Gastroesophageal sphincter (tissue), 3 donors: ENCODE results near the gene CEACAM5.

ENCODE experiments used
- EP300 ChIP-seq: sonication (generic); formaldehyde crosslinking; IDR thresholded peaks from one replicate; pipeline ENCODE4 v1.6.1; 2017; ENCODE audit warnings: antibody characterized with exemption, mild to moderate bottlenecking
- POLR2A ChIP-seq, 2 donors: fragments of 450-650 bp; IDR thresholded peaks; one replicate each; pipeline ENCODE4 v1.6.1; 2017; ENCODE audit warnings: antibody characterized with exemption in 2 of 2, mild to moderate bottlenecking in 2 of 2, moderate library complexity in 1 of 2
- TF ChIP-seq, protein P1 (sequence below), 4 experiments: fragments of 200-600 bp in 2 of 4; fragments of 450-650 bp in 2 of 4; sonication (generic) in 1 of 4; IDR thresholded peaks; one replicate each; pipeline ENCODE4 v1.5.1; 2017 to 2019; ENCODE audit warnings: antibody characterized with exemption in 4 of 4, mild to moderate bottlenecking in 2 of 4, moderate library complexity in 2 of 4

- TF ChIP-seq, protein P1, sequence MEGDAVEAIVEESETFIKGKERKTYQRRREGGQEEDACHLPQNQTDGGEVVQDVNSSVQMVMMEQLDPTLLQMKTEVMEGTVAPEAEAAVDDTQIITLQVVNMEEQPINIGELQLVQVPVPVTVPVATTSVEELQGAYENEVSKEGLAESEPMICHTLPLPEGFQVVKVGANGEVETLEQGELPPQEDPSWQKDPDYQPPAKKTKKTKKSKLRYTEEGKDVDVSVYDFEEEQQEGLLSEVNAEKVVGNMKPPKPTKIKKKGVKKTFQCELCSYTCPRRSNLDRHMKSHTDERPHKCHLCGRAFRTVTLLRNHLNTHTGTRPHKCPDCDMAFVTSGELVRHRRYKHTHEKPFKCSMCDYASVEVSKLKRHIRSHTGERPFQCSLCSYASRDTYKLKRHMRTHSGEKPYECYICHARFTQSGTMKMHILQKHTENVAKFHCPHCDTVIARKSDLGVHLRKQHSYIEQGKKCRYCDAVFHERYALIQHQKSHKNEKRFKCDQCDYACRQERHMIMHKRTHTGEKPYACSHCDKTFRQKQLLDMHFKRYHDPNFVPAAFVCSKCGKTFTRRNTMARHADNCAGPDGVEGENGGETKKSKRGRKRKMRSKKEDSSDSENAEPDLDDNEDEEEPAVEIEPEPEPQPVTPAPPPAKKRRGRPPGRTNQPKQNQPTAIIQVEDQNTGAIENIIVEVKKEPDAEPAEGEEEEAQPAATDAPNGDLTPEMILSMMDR (IDR thresholded peaks at IDR 0.05): no peak
- TF ChIP-seq POLR2A (IDR thresholded peaks at IDR 0.05) (no peak), EP300 (no peak)
These were observed 37.3 kb downstream of the CEACAM5 start for GRCh38 chr19:41745756-41746155.
